Ishikawa (cell line): ENCODE data around the gene FSTL4.

Experiments used
- EGR1 ChIP-seq: IDR thresholded peaks from 2 replicates; pipeline ENCODE4 v1.6.1; 2012
- EP300 ChIP-seq: IDR thresholded peaks from 2 replicates; pipeline ENCODE4 v1.6.1; 2012; ENCODE audit warnings: borderline replicate concordance
- MAX ChIP-seq: IDR thresholded peaks from 2 replicates; pipeline ENCODE4 v1.6.1; 2012
- NFIC ChIP-seq: IDR thresholded peaks from 2 replicates; pipeline ENCODE4 v1.6.1; 2012
- RAD21 ChIP-seq: IDR thresholded peaks from 2 replicates; pipeline ENCODE4 v1.6.1; 2012; ENCODE audit warnings: low read depth
- TCF12 ChIP-seq: IDR thresholded peaks from 2 replicates; pipeline ENCODE4 v1.6.1; 2012; ENCODE audit warnings: low read depth
- YY1 ChIP-seq: IDR thresholded peaks from 2 replicates; pipeline ENCODE4 v1.6.1; 2012; ENCODE audit warnings: low read depth
- ZBTB7A ChIP-seq: IDR thresholded peaks from 2 replicates; pipeline ENCODE4 v1.6.1; 2012; ENCODE audit warnings: low read depth
- TF ChIP-seq, protein P1 (sequence below): IDR thresholded peaks from 2 replicates; pipeline ENCODE4 v1.6.1; 2012; ENCODE audit warnings: low read depth, mild to moderate bottlenecking

- TF ChIP-seq EGR1 (no peak), TCF12 (no peak), MAX (no peak), EP300 (no peak), ZBTB7A (no peak), RAD21 (no peak), NFIC (no peak), YY1 (no peak)
- TF ChIP-seq, protein P1, sequence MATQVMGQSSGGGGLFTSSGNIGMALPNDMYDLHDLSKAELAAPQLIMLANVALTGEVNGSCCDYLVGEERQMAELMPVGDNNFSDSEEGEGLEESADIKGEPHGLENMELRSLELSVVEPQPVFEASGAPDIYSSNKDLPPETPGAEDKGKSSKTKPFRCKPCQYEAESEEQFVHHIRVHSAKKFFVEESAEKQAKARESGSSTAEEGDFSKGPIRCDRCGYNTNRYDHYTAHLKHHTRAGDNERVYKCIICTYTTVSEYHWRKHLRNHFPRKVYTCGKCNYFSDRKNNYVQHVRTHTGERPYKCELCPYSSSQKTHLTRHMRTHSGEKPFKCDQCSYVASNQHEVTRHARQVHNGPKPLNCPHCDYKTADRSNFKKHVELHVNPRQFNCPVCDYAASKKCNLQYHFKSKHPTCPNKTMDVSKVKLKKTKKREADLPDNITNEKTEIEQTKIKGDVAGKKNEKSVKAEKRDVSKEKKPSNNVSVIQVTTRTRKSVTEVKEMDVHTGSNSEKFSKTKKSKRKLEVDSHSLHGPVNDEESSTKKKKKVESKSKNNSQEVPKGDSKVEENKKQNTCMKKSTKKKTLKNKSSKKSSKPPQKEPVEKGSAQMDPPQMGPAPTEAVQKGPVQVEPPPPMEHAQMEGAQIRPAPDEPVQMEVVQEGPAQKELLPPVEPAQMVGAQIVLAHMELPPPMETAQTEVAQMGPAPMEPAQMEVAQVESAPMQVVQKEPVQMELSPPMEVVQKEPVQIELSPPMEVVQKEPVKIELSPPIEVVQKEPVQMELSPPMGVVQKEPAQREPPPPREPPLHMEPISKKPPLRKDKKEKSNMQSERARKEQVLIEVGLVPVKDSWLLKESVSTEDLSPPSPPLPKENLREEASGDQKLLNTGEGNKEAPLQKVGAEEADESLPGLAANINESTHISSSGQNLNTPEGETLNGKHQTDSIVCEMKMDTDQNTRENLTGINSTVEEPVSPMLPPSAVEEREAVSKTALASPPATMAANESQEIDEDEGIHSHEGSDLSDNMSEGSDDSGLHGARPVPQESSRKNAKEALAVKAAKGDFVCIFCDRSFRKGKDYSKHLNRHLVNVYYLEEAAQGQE: no peak
Measured at GRCh38 chr5:133474851-133475590, 137.3 kb downstream of the FSTL4 start.
